Neural cell (in vitro differentiated cells): ENCODE results near the gene ADGRB3. TPM values are rescaled to one million over a fixed set of nuclear protein-coding genes. Genes with fewer than 3 reads are reported as not detected.
"Not testable (repeated sequence)": the region's sequence is repeated elsewhere in the genome, so short reads cannot be mapped to it uniquely, and the experiment has no call there.

Experiments used
- H2AFZ ChIP-seq: fragments of 200-600, 300-800 bp; sonication (generic), shearing (Covaris generic); 2 replicates; pipeline ENCODE4 v1.6.0; 2014; ENCODE audit warnings: low read depth, mild to moderate bottlenecking, antibody characterized with exemption, low read length, moderate library complexity
- H3F3A ChIP-seq: fragments of 200-600 bp; shearing (Covaris generic); 2 replicates; pipeline ENCODE4 v1.6.1; 2016; ENCODE audit warnings: mild to moderate bottlenecking, moderate library complexity, mixed read lengths, antibody characterized with exemption, low read length; ENCODE audit not compliant: insufficient read depth, poor library complexity, severe bottlenecking
- H3K27ac ChIP-seq: fragments of 200-600, 300-800 bp; sonication (generic), shearing (Covaris generic); 2 replicates; pipeline ENCODE4 v1.5.1; 2014; ENCODE audit warnings: mild to moderate bottlenecking, low read length, moderate library complexity
- H3K27me3 ChIP-seq: fragments of 300-800, 200-600 bp; sonication (generic), shearing (Covaris generic); 2 replicates; pipeline ENCODE4 v1.6.0; 2014; ENCODE audit warnings: mild to moderate bottlenecking, low read depth, low read length, moderate library complexity; ENCODE audit not compliant: insufficient read depth
- H3K36me3 ChIP-seq: fragments of 300-800, 200-600 bp; sonication (generic), shearing (Covaris generic); 2 replicates; pipeline ENCODE4 v1.5.1; 2014; ENCODE audit warnings: mild to moderate bottlenecking, antibody characterized with exemption, low read length, moderate library complexity; ENCODE audit not compliant: insufficient read depth
- H3K4me2 ChIP-seq: fragments of 300-800, 200-600 bp; sonication (generic), shearing (Covaris generic); 2 replicates; pipeline ENCODE4 v1.6.0; 2014; ENCODE audit warnings: mild to moderate bottlenecking, low read length
- H3K4me3 ChIP-seq: fragments of 300-800, 200-600 bp; sonication (generic), shearing (Covaris generic); 2 replicates; pipeline ENCODE4 v1.5.1; 2014; ENCODE audit warnings: mild to moderate bottlenecking, low read length, moderate library complexity
- H3K79me2 ChIP-seq: fragments of 200-600 bp; shearing (Covaris generic); replicated peaks from 2 replicates; pipeline ENCODE4 v1.6.0; 2014; ENCODE audit warnings: mild to moderate bottlenecking, low read length, moderate library complexity; ENCODE audit not compliant: insufficient read depth
- H3K9ac ChIP-seq: fragments of 300-800, 200-600 bp; sonication (generic), shearing (Covaris generic); 2 replicates; pipeline ENCODE4 v1.6.1; 2016; ENCODE audit warnings: mild to moderate bottlenecking, low read length, mixed read lengths
- H3K9me2 ChIP-seq: fragments of 200-600 bp; shearing (Covaris generic); 2 replicates; pipeline ENCODE4 v1.6.1; 2016; ENCODE audit warnings: mild to moderate bottlenecking, low read length, mixed read lengths; ENCODE audit not compliant: insufficient read depth
- H3K9me3 ChIP-seq: fragments of 200-600, 300-800 bp; sonication (generic), shearing (Covaris generic); 2 replicates; pipeline ENCODE4 v1.6.1; 2016; ENCODE audit warnings: mild to moderate bottlenecking, mixed run types, low read length, moderate library complexity, mixed read lengths
- H4K20me1 ChIP-seq: fragments of 200-600 bp; shearing (Covaris generic); 2 replicates; pipeline ENCODE4 v1.6.1; 2016; ENCODE audit warnings: mild to moderate bottlenecking, mixed run types; ENCODE audit not compliant: insufficient read depth
- EP300 ChIP-seq: fragments of 450-650 bp; conservative IDR thresholded peaks from 2 replicates; pipeline ENCODE4 v1.6.1; 2014; ENCODE audit warnings: antibody characterized with exemption, mild to moderate bottlenecking, moderate library complexity; ENCODE audit not compliant: poor library complexity, severe bottlenecking
- EZH2 ChIP-seq: fragments of 200-600, 300-800 bp; shearing (Covaris generic), sonication (generic); IDR thresholded peaks from 2 replicates; pipeline ENCODE4 v1.6.1; 2014; ENCODE audit warnings: antibody characterized with exemption, low read length, borderline replicate concordance, mild to moderate bottlenecking; ENCODE audit not compliant: insufficient read depth, poor library complexity, severe bottlenecking
- MXI1 ChIP-seq: fragments of 450-650 bp; conservative IDR thresholded peaks from 2 replicates; pipeline ENCODE4 v1.6.1; 2014; ENCODE audit warnings: antibody characterized with exemption, mild to moderate bottlenecking; ENCODE audit not compliant: poor library complexity, severe bottlenecking
- POLR2AphosphoS5 ChIP-seq: IDR thresholded peaks from 2 replicates; pipeline ENCODE4 v1.6.1; 2012
- RAD21 ChIP-seq: fragments of 450-650 bp; conservative IDR thresholded peaks from 2 replicates; pipeline ENCODE4 v1.6.1; 2014; ENCODE audit warnings: antibody characterized with exemption, mild to moderate bottlenecking, moderate library complexity
- REST ChIP-seq: IDR thresholded peaks from 2 replicates; pipeline ENCODE4 v1.6.1; 2012; ENCODE audit warnings: borderline replicate concordance
- SMC3 ChIP-seq: fragments of 450-650 bp; conservative IDR thresholded peaks from 2 replicates; pipeline ENCODE4 v1.6.1; 2014; ENCODE audit warnings: antibody characterized with exemption, mild to moderate bottlenecking, moderate library complexity; ENCODE audit not compliant: poor library complexity
- TAF1 ChIP-seq: IDR thresholded peaks from 2 replicates; pipeline ENCODE4 v1.6.1; 2012; ENCODE audit warnings: low read depth
- polyA plus RNA-seq: library from polyadenylated mRNA; depleted of rRNA; stranded (reverse); fragments of >200 nt; gene quantifications from 2 replicates; pipeline ENCODE4 v1.2.3, GENCODE V29; 2014
- TF ChIP-seq, protein P1 (sequence below): fragments of 450-650 bp; IDR thresholded peaks from 2 replicates; pipeline ENCODE4 v1.5.1; 2014; ENCODE audit warnings: antibody characterized with exemption, mild to moderate bottlenecking, moderate library complexity; ENCODE audit not compliant: poor library complexity, severe bottlenecking

The ADGRB3 gene
- polyA plus RNA-seq, 1 donor from 2014 or later: 66.5 TPM

DNA sequence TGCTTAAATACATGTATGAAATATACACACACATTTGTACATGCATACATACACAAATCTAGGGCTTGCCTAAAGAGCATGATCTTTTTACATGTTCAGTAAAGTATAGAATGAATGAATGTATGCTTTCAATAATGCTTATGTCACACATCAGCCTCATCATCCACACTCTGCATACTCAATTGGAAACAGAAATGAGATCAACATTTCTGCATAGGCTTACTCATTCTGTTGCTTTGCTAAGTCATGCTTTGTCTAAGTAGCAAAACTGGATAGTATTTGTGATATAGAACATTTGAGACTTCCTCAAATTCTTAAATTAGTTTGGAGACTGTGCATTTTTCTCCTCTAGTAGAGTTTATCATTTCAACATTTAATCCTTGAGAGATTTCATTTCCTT, 343.3 kb downstream of the ADGRB3 start:
- Histone ChIP-seq H3K9ac (no peak overlapping the region), H3K4me3 (no peak overlapping the region), H3F3A (no peaks in the 10 kb centered on the region), H4K20me1 (no peaks in the 10 kb centered on the region), H3K36me3 (no peaks in the 10 kb centered on the region), H3K27ac (no peak overlapping the region), H3K9me3 (no peaks in the 10 kb centered on the region), H2AFZ (no peak overlapping the region), H3K4me2 (no peak overlapping the region), H3K9me2 (no peaks in the 10 kb centered on the region), H3K27me3 (no peaks in the 10 kb centered on the region), H3K79me2 (no peaks in the 10 kb centered on the region)
- TF ChIP-seq, protein P1, sequence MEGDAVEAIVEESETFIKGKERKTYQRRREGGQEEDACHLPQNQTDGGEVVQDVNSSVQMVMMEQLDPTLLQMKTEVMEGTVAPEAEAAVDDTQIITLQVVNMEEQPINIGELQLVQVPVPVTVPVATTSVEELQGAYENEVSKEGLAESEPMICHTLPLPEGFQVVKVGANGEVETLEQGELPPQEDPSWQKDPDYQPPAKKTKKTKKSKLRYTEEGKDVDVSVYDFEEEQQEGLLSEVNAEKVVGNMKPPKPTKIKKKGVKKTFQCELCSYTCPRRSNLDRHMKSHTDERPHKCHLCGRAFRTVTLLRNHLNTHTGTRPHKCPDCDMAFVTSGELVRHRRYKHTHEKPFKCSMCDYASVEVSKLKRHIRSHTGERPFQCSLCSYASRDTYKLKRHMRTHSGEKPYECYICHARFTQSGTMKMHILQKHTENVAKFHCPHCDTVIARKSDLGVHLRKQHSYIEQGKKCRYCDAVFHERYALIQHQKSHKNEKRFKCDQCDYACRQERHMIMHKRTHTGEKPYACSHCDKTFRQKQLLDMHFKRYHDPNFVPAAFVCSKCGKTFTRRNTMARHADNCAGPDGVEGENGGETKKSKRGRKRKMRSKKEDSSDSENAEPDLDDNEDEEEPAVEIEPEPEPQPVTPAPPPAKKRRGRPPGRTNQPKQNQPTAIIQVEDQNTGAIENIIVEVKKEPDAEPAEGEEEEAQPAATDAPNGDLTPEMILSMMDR: no peak
- TF ChIP-seq EZH2 (no peak), RAD21 (no peak)

GRCh38 chr6:68981668-68982067, 346.6 kb downstream of the ADGRB3 start:
- not testable (repeated sequence) for H3K4me3 ChIP-seq, H3F3A ChIP-seq, H3K9ac ChIP-seq, H3K27me3 ChIP-seq, H3K9me2 ChIP-seq, H3K9me3 ChIP-seq, H3K27ac ChIP-seq, H3K79me2 ChIP-seq, H3K4me2 ChIP-seq, H3K36me3 ChIP-seq, H4K20me1 ChIP-seq, H2AFZ ChIP-seq

- no peaks in the 10 kb centered on the region for H4K20me1 ChIP-seq
- H3K27ac ChIP-seq: no peak overlapping the region
- H3K9me3 ChIP-seq: no peaks in the 10 kb centered on the region
- H3K4me2 ChIP-seq: no peak overlapping the region
- H3K9me2 ChIP-seq: no peaks in the 10 kb centered on the region
- H3F3A ChIP-seq: no peaks in the 10 kb centered on the region
- H3K27me3 ChIP-seq: no peaks in the 10 kb centered on the region
- peaks cover 7% of the 10 kb centered on the region for H3K36me3 ChIP-seq
- TF ChIP-seq MXI1 (no peak), RAD21 (no peak), SMC3 (no peak), EZH2 (no peak), TAF1 (no peak)
- no peak overlapping the region for H3K9ac ChIP-seq
- no peaks in the 10 kb centered on the region for H3K79me2 ChIP-seq
- H2AFZ ChIP-seq: no peak overlapping the region
- H3K4me3 ChIP-seq: no peak overlapping the region
Observed at GRCh38 chr6:68988698-68989097, 353.6 kb downstream of the ADGRB3 start.

DNA sequence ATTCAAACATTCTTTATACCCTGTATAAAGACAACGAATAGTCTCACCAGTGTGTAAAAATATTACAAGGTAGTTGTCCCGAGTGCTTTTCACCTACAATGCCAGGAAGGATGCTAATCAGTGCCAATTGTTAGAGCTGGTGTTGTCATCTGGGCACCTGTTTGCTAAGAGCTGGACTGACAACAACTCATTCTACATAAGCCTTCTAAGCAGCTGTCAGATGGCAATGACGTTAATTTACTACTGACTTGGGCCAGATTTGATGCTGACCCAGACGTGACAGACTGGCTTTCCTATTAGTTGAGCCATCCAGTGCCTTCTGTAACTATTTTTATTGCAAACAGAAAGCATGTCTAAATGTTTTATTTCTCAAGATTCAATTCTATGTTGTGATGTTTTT, 355.2 kb downstream of the ADGRB3 start:
- no peaks in the 10 kb centered on the region for H3K79me2 ChIP-seq
- H3F3A ChIP-seq: no peaks in the 10 kb centered on the region

More for the DNA sequence above, 355.2 kb downstream of the ADGRB3 start:
- Histone ChIP-seq H3K4me3 (no peak overlapping the region), H3K4me2 (no peak overlapping the region), H3K36me3 (peaks cover 7% of the 10 kb centered on the region), H3K27ac (no peak overlapping the region), H3K27me3 (no peaks in the 10 kb centered on the region), H2AFZ (no peak overlapping the region), H3K9ac (no peak overlapping the region), H4K20me1 (no peaks in the 10 kb centered on the region), H3K9me3 (no peaks in the 10 kb centered on the region), H3K9me2 (no peaks in the 10 kb centered on the region)
- TF ChIP-seq POLR2AphosphoS5 (no peak), MXI1 (no peak), REST (no peak), EP300 (no peak), SMC3 (no peak), EZH2 (no peak), TAF1 (no peak), RAD21 (no peak)
- TF ChIP-seq, protein P1: no peak
